Measurements from ENCODE around the gene AFAP1L1.

AFAP1L1 gene

GRCh38 chr5:149288436-149288835, 16.8 kb downstream of the AFAP1L1 start:
- no peak for DNase-seq

- DNase-seq, result no peak
These were observed 17.6 kb downstream of the AFAP1L1 start for GRCh38 chr5:149289301-149289700.

DNA sequence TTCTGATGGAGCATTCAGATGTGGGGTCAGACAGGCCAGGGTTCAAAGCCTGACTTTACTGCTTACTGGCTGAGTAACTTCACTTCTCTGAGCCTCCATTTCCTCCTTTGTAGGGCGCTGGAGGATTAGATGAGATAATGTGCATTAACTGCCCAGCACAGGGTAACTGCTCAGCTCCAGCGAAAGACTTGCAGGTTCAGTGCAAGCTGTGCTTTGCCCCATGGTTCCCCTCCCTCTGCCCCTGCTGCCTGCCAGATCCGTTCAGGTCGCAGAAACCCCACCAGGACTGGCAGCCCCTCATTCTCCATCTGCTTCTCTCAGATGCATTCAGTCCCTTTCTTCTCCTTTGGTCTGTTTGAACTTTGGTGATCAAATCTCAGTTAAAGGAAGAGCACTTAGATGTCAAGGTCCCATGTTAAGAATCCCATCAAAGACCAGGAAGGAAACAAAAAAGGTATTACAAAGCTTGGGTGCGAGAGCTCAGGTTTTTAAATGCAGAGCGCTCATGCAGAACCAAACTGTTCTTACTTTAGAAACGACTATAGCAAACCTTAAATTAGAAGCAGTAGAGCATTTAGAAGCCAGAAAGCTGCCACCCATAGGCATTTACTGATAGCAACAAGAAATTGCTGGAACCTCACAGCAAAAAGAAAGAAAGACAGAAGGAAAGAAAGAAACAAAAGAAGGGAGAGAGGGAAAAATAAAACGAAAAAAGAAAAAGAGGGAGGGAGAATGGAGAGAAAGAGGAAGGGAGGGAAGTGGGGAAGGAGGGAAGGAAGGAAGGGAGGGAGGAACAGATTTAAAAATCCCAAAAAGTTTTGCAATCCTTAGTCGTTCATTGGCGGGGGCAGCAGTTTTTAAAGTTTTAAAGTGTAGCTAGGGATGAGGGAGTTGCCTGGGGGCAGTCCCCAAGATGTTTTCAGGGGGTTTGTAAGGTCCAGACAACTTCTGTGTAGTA, 23.5 kb downstream of the AFAP1L1 start:
- DNase-seq, result no peak

GRCh38 chr5:149297340-149298025, 25.8 kb downstream of the AFAP1L1 start:
- DNase-seq, result no peak

DNA sequence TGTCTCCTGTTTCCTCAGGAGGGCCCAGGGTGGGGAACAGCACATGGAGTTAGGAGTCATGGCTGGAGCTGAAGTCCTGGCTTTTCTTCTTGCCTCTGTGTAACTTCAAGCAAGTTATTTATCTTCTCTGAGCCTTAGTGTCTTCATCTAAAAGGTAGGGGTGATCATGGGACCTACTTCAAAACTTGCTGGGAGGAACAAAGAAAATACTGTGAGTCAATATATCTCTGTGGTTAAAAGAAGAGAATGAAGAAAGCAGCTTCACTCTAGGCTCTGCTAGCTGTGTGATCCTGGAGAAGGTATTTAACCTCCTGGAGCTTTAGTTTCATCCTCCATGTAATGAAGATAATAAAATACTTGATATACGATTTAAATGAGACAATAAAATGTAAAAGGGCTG, 26.5 kb downstream of the AFAP1L1 start:
- no peak for DNase-seq

DNA sequence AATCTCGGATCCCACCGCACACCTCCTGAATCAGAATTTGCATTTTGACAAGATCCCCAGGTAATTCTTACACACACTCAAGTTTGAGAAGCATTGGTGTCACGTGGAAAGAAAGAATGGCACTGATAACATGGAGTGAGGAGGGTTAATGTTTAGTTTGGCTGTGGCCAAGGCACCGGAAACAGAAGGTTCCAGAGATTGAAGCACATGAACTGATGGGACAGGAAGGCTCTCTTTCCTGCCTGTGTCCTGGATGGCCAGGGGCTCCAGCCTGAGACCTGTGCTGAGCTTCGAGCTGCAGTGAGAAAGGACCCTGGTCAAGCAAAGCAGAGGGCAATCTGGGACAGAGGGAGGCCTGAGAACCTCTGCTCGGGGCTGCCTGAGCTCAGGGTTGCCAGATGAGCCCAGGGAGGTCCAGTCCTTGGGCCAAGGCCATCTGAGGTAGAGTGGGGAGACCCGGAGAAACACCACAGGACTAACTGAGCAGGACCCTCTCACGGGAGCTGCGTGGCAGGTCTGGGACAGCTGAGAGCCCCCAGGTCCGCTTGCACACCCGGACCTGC, 27.3 kb downstream of the AFAP1L1 start:
- DNase-seq, result no peak

GRCh38 chr5:149299451-149300054, 27.9 kb downstream of the AFAP1L1 start:
- no peak for DNase-seq

DNA sequence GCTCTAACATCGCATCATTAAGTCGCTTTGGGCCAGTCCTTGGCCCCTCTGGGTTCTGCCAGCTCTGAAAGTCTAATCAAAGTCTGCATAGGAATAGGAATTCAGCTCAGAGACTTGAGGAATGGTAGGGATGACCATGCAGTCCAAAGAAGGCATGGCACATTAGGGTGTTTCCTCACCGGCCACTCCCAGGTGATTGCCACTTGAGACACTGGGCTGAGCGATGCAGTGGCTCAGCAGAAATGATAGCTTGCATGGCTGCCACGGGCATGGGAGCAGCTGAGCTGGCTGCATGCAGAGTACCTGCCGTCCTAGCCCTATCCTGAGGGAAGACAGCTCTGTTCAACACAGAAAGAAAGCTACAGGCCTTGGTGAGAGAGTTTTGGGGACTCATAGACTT, 28.8 kb downstream of the AFAP1L1 start:
- no peak for DNase-seq

GRCh38 chr5:149301049-149301743, 29.5 kb downstream of the AFAP1L1 start:
- DNase-seq, result no peak

- no peak for DNase-seq
These were observed 30.2 kb downstream of the AFAP1L1 start for GRCh38 chr5:149301744-149302380.

DNA sequence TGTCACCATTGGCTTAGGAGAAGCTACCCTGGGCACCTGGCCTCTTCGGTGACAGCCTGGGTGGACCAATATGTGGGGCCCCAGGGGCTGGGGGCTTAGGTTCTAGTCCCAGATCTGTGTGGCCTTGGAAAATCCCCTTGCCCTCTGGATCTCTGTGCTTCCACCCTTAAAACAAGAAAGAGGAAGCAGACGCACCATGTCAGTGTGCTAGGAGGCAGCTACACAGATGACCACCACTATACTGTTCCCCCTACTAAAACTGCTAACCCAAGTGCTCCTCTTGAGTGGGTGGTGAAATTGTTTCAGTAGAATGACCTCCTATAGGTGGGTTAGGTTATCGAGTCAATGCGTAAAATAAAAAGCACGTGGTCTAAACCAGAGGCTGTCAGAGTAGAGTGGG, 31.0 kb downstream of the AFAP1L1 start:
- DNase-seq, result no peak

- no peak for DNase-seq
These were observed 31.6 kb downstream of the AFAP1L1 start for GRCh38 chr5:149303210-149303609.

GRCh38 chr5:149304195-149305078, 32.8 kb downstream of the AFAP1L1 start:
- DNase-seq, result no peak

DNA sequence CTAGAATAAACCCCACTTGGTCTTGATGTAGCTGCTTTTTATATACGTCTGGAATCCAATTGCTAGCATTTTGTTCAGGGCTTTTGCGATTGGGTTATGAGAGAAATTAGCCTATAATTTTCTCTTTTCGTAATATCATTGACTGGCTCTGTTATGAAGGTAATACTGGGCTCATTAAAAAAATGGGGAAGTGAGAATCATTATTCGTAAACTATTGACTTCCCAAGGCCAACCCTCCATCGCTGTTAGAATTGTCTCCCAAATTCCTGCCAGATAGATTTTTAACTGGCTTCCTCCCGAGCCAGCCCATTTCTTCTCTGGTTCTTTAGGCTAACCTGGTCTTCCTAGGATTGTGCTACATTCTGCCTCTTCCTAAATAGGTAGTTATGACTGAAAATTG, 37.7 kb downstream of the AFAP1L1 start:
- no peak for DNase-seq

GRCh38 chr5:149310488-149310887, 38.8 kb downstream of the AFAP1L1 start:
- DNase-seq, result no peak

DNA sequence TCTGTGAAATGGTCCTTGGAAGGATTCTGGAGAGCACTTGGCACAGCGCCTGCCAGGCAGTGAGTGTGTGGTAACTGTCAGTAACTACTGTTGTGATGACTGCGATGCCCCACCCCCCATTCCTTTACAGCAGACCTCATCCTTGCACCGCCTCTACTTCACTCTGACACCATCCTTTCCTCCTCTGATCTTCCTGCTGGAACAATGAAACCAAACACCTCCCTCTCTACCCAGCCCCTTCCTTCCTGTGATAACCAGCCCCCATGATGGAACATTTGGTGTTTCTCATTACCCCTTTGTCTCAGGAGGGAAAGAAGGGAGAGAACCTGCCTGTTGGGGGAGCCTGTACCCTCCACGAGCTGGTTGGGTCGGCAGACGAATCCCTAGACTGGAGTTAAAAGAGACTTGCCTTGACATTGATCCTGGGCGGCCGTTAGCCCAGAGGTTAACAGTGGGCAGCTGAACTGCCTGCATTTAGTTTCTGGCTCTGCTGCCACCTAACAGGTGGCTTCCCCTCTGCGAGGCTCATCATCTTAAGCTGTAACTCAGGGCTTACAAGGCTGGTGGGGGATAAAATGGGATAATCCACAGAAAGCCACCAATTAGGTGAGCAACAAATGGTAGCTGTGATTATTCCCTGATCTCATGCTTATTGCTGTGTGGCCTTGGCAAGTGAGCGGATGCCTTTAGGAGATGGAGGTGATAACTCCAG, 39.4 kb downstream of the AFAP1L1 start:
- DNase-seq, result no peak

DNA sequence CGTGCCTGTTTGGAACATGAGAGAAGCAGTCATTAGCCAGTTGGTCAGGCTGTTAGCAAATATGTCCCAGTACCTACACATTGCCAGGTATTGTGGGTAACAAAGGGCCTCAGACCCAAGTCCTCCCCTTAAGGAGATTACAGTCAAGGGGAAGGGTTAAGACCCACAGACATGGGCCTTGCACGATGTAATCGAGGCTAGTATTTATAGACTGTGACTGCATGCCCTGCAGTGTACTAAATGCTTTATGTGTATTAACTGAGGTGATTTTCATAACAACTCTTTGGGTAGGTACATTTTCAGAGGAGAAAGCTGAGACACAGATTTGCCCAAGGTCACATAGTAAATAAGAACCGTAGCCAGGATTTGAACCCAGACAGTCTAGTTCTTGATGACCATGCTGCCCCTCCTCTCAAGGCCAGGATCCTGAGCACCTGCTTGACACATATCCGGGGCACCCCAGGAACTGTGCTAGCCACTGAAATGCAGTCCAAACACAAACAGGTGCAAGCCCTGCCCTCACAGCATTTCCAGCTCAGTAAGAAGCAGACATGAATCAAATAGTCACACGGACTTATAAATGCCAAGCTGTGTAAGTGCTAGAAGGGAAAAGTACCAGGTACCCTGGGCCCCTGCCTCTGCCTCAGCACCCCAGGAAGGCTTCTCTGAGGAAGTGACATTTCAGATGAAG, 41.6 kb downstream of the AFAP1L1 start:
- DNase-seq, result no peak

GRCh38 chr5:149314571-149315111, 43.0 kb downstream of the AFAP1L1 start:
- DNase-seq, result no peak

DNA sequence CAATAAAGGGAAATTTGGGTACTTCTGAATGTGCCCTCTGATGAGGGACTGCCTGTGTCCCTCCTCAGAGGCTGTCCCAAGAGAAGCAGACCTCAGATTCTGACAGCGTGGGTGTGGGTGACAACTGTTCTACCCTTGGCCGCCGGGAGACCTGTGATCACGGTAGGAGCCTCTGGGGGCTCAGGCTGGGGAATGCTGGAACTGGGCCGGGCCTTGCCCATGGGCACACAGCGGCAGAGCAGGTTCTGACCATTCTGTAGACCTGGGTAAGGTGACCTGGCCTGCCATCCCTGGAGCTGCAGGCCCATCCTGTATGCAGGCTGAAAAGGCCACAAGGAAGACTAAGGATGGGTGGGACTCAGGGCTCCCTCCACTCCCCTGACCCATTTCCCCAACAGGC, 44.1 kb downstream of the AFAP1L1 start:
- DNase-seq, result no peak
